Inferior parietal cortex (tissue), 1 donor: Measurements from ENCODE around the gene UHRF1.
"Not testable (repeated sequence)": the region's sequence is repeated elsewhere in the genome, so short reads cannot be mapped to it uniquely, and the experiment has no call there.

Experiments used
- DNase-seq: peaks from one replicate; pipeline ENCODE4 v3.0.0-alpha.2; 2016; ENCODE audit errors: extremely low spot score

The UHRF1 gene

GRCh38 chr19:4935444-4935843, 26.1 kb downstream of the UHRF1 start:
- DNase-seq: no peak

- DNase-seq: no peak
Observed at GRCh38 chr19:4937060-4937459, 27.8 kb downstream of the UHRF1 start.

- not testable (repeated sequence) for DNase-seq
Observed at GRCh38 chr19:4938461-4938860, 29.2 kb downstream of the UHRF1 start.

- no peak for DNase-seq
Observed at GRCh38 chr19:4939466-4939865, 30.2 kb downstream of the UHRF1 start.

- DNase-seq: not testable (repeated sequence)
Observed at GRCh38 chr19:4941638-4942169, 32.4 kb downstream of the UHRF1 start.

GRCh38 chr19:4950650-4951049, 41.3 kb downstream of the UHRF1 start:
- DNase-seq: not testable (repeated sequence)

- DNase-seq: no peak
Observed at GRCh38 chr19:4951656-4952055, 42.4 kb downstream of the UHRF1 start.

GRCh38 chr19:4952945-4953344, 43.6 kb downstream of the UHRF1 start:
- no peak for DNase-seq

GRCh38 chr19:4954320-4955149, 45.2 kb downstream of the UHRF1 start:
- not testable (repeated sequence) for DNase-seq

GRCh38 chr19:4955274-4955673, 46.0 kb downstream of the UHRF1 start:
- DNase-seq: no peak

GRCh38 chr19:4957981-4958380, 48.7 kb downstream of the UHRF1 start:
- no peak for DNase-seq

- no peak for DNase-seq
Observed at GRCh38 chr19:4962085-4962619, 52.9 kb downstream of the UHRF1 start.

GRCh38 chr19:4965061-4965460, 55.8 kb downstream of the UHRF1 start:
- no peak for DNase-seq

GRCh38 chr19:4966591-4966990, 57.3 kb downstream of the UHRF1 start:
- no peak for DNase-seq

- DNase-seq: no peak
Observed at GRCh38 chr19:4967738-4968461, 58.6 kb downstream of the UHRF1 start.

- DNase-seq: peak; percentile 98
Observed at GRCh38 chr19:4968462-4969291, 59.4 kb downstream of the UHRF1 start, which contains the start of gene KDM4B. Gene KDM4B (plus strand): TSS chr19:4969113. CDS start chr19:5032891, 63,778 bp downstream.

GRCh38 chr19:4969292-4969771, 60.0 kb downstream of the UHRF1 start:
- no peak for DNase-seq

- no peak for DNase-seq
Observed at GRCh38 chr19:4969772-4970531, 60.7 kb downstream of the UHRF1 start.

- no peak for DNase-seq
Observed at GRCh38 chr19:4970558-4971423, 61.5 kb downstream of the UHRF1 start.

GRCh38 chr19:4971424-4971793, 62.1 kb downstream of the UHRF1 start:
- no peak for DNase-seq
